ENCODE data around the gene LIPE.

GRCh38 chr19:42475366-42475765 lies 48.2 kb upstream of the LIPE start:
- TF ChIP-seq, protein P1, sequence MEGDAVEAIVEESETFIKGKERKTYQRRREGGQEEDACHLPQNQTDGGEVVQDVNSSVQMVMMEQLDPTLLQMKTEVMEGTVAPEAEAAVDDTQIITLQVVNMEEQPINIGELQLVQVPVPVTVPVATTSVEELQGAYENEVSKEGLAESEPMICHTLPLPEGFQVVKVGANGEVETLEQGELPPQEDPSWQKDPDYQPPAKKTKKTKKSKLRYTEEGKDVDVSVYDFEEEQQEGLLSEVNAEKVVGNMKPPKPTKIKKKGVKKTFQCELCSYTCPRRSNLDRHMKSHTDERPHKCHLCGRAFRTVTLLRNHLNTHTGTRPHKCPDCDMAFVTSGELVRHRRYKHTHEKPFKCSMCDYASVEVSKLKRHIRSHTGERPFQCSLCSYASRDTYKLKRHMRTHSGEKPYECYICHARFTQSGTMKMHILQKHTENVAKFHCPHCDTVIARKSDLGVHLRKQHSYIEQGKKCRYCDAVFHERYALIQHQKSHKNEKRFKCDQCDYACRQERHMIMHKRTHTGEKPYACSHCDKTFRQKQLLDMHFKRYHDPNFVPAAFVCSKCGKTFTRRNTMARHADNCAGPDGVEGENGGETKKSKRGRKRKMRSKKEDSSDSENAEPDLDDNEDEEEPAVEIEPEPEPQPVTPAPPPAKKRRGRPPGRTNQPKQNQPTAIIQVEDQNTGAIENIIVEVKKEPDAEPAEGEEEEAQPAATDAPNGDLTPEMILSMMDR (conservative IDR thresholded peaks at IDR 0.05; ENCODE audit: low read length), result no peak
- no peak for TF ChIP-seq EZH2phosphoT487 (IDR thresholded peaks at IDR 0.05; ENCODE audit: borderline replicate concordance)
